Measurements from ENCODE around the gene ATXN8OS. TPM values are rescaled to one million over a fixed set of nuclear protein-coding genes. Genes with fewer than 3 reads are reported as not detected.

The ATXN8OS gene
- total RNA-seq, 3 donors from 2014 or later, result 0.25 TPM; not detected in 2

- ATAC-seq, result no peak
Observed at GRCh38 chr13:70172946-70173597, 65.4 kb downstream of the ATXN8OS start.

GRCh38 chr13:70173598-70173959 lies 66.0 kb downstream of the ATXN8OS start:
- Histone ChIP-seq H3K4me3 (no peak overlapping the region), H3K4me1 (ENCODE audit: low read depth) (no peaks in the 10 kb centered on the region), H3K36me3 (ENCODE audit: low read depth) (no peaks in the 10 kb centered on the region), H3K9me3 (no peaks in the 10 kb centered on the region)
- ATAC-seq (no peak), DNase-seq (no peak)
- intact Hi-C loops (cut with DNase I, micrococcal nuclease), result no loop called here
- TF ChIP-seq CTCF (IDR thresholded peaks at IDR 0.05), result no peak

More at GRCh38 chr13:70172946-70173597, 65.4 kb downstream of the ATXN8OS start:
- no peaks in the 10 kb centered on the region for H3K9me3 ChIP-seq
- TF ChIP-seq CTCF (IDR thresholded peaks at IDR 0.05), result no peak
- H3K4me3 ChIP-seq, result no peak overlapping the region
- no peak for DNase-seq
- intact Hi-C loops (cut with DNase I, micrococcal nuclease), result no loop called here
- H3K4me1 ChIP-seq (ENCODE audit: low read depth), result no peaks in the 10 kb centered on the region
- H3K36me3 ChIP-seq (ENCODE audit: low read depth), result no peaks in the 10 kb centered on the region

GRCh38 chr13:70178346-70178745 lies 70.7 kb downstream of the ATXN8OS start:
- Histone ChIP-seq H3K9me3 (no peaks in the 10 kb centered on the region), H3K36me3 (ENCODE audit: low read depth) (no peaks in the 10 kb centered on the region), H3K4me1 (ENCODE audit: low read depth) (no peaks in the 10 kb centered on the region), H3K4me3 (no peak overlapping the region)
- DNase-seq (no peak), ATAC-seq (no peak)
- no peak for TF ChIP-seq CTCF (IDR thresholded peaks at IDR 0.05)
- intact Hi-C loops (cut with DNase I, micrococcal nuclease), result no loop called here

Other genes with a start within 250 kb of the ATXN8OS start
- under 1 TPM in 1 of 3 donors, not detected in 2; 0.25 TPM for gene KLHL1, start 626 bp downstream of the ATXN8OS start, total RNA-seq